ENCODE measurements around the gene ADGRD1. TPM values are rescaled to one million over a fixed set of nuclear protein-coding genes. Genes with fewer than 3 reads are reported as not detected.

Gene ADGRD1
- total RNA-seq, 6 experiments from 2014 or later = not detected

GRCh38 chr12:130966443-130967030 is 12.8 kb downstream of the ADGRD1 start:
- H3K4me1 Mint-ChIP-seq (ENCODE audit: low read depth) = no peaks in the 10 kb centered on the region
- no peak overlapping the region for H3K27ac Mint-ChIP-seq
- H3K9me3 Mint-ChIP-seq = peaks cover 44% of the 10 kb centered on the region
- no peak overlapping the region for H3K4me3 Mint-ChIP-seq
- TF ChIP-seq CTCF (IDR thresholded peaks at IDR 0.05) = no peak
- H3K36me3 Mint-ChIP-seq (ENCODE audit: low read depth) = peaks cover 5% of the 10 kb centered on the region; the same call in 1 of the 2 replicates
- no peak for DNase-seq
- H3K27me3 Mint-ChIP-seq (ENCODE audit: insufficient read depth) = peaks cover 3% of the 10 kb centered on the region

GRCh38 chr12:130967636-130968035 is 13.9 kb downstream of the ADGRD1 start:
- Mint-ChIP-seq H3K4me1 (ENCODE audit: low read depth) (no peaks in the 10 kb centered on the region), H3K27ac (no peak overlapping the region), H3K4me3 (no peak overlapping the region), H3K27me3 (ENCODE audit: insufficient read depth) (peaks cover 3% of the 10 kb centered on the region; the same call in 1 of the 2 replicates), H3K36me3 (ENCODE audit: low read depth) (peaks cover 5% of the 10 kb centered on the region; the same call in 1 of the 2 replicates), H3K9me3 (peaks cover 47% of the 10 kb centered on the region)
- TF ChIP-seq CTCF (IDR thresholded peaks at IDR 0.05) = no peak
- DNase-seq = no peak

- no peak for TF ChIP-seq CTCF (IDR thresholded peaks at IDR 0.05)
- Mint-ChIP-seq H3K4me3 (no peak overlapping the region), H3K36me3 (ENCODE audit: low read depth) (no peaks in the 10 kb centered on the region), H3K4me1 (ENCODE audit: low read depth) (no peaks in the 10 kb centered on the region), H3K9me3 (peaks cover 41% of the 10 kb centered on the region), H3K27me3 (ENCODE audit: insufficient read depth) (peaks cover 3% of the 10 kb centered on the region; the same call in 1 of the 2 replicates), H3K27ac (no peak overlapping the region)
- DNase-seq = no peak
Measured at GRCh38 chr12:130968611-130969010, 14.9 kb downstream of the ADGRD1 start.

GRCh38 chr12:130969223-130969622 is 15.5 kb downstream of the ADGRD1 start:
- Mint-ChIP-seq H3K4me1 (ENCODE audit: low read depth) (no peaks in the 10 kb centered on the region), H3K27ac (no peak overlapping the region), H3K4me3 (no peak overlapping the region), H3K27me3 (ENCODE audit: insufficient read depth) (peaks cover 3% of the 10 kb centered on the region; the same call in 1 of the 2 replicates), H3K9me3 (peaks cover 41% of the 10 kb centered on the region), H3K36me3 (ENCODE audit: low read depth) (no peaks in the 10 kb centered on the region)
- no peak for DNase-seq
- no peak for TF ChIP-seq CTCF (IDR thresholded peaks at IDR 0.05)

GRCh38 chr12:130970165-130970907 is 16.6 kb downstream of the ADGRD1 start:
- peaks cover 43% of the 10 kb centered on the region for H3K9me3 Mint-ChIP-seq
- H3K4me3 Mint-ChIP-seq = no peak overlapping the region
- DNase-seq = no peak
- TF ChIP-seq CTCF (IDR thresholded peaks at IDR 0.05) = no peak
- H3K4me1 Mint-ChIP-seq (ENCODE audit: low read depth) = no peaks in the 10 kb centered on the region
- H3K27me3 Mint-ChIP-seq (ENCODE audit: insufficient read depth) = peaks cover 3% of the 10 kb centered on the region
- H3K27ac Mint-ChIP-seq = no peak overlapping the region
- H3K36me3 Mint-ChIP-seq (ENCODE audit: low read depth) = no peaks in the 10 kb centered on the region
